LoVo (cell line): ENCODE measurements around the gene IGLL5.
"Not testable (repeated sequence)": the region's sequence is repeated elsewhere in the genome, so short reads cannot be mapped to it uniquely, and the experiment has no call there.

Experiments
- DNase-seq: peaks from one replicate; pipeline ENCODE4 v3.0.0-alpha.2; 2016; ENCODE audit warnings: low spot score

Gene IGLL5

DNA sequence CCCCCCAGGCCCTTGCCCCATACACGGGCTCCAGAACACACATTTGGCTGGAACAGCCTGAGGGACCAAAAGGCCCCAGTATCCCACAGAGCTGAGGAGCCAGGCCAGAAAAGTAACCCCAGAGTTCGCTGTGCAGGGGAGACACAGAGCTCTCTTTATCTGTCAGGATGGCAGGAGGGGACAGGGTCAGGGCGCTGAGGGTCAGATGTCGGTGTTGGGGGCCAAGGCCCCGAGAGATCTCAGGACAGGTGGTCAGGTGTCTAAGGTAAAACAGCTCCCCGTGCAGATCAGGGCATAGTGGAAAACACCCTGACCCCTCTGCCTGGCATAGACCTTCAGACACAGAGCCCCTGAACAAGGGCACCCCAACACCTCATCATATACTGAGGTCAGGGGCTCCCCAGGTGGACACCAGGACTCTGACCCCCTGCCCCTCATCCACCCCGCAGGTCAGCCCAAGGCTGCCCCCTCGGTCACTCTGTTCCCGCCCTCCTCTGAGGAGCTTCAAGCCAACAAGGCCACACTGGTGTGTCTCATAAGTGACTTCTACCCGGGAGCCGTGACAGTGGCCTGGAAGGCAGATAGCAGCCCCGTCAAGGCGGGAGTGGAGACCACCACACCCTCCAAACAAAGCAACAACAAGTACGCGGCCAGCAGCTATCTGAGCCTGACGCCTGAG is 13.1 kb downstream of the IGLL5 start:
- DNase-seq = not testable (repeated sequence)

- DNase-seq = no peak
These were observed 14.1 kb downstream of the IGLL5 start for GRCh38 chr22:22901578-22902218.

DNA sequence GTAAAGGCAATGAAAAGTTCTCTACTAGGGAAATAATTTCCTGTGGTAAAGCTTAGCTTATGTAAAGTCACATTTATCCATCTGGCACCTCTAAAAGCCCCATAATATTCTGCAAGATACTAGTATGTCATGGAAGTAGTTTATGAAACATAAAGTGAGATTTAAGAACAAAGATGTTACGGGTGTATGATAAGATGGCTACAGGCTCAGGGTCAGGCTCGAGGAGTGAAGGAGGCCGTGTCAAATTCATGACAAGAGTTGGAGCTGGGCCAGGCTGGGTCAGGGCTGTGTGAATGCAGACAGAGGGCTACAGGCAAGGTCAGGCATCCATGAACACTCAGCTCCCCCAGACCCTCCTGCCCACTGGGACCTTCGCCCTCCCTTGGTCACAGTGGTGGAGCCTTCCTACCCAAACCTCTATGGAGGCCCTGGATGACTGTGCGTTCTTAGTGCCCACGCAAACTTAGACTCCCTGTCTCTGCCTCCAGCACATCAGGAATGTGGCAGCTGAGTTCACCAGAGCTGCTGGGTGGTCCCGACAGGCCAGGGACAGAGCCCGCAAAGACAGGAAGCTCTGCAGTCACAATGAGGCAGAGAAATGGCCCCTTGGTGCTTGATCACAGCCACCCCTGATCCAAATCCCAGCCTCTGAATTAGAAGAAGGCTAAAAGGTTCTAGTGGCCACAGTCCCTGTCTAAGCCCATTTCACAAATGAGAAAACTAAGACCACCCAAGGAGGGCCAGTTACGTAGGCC is 14.8 kb downstream of the IGLL5 start:
- no peak for DNase-seq

DNA sequence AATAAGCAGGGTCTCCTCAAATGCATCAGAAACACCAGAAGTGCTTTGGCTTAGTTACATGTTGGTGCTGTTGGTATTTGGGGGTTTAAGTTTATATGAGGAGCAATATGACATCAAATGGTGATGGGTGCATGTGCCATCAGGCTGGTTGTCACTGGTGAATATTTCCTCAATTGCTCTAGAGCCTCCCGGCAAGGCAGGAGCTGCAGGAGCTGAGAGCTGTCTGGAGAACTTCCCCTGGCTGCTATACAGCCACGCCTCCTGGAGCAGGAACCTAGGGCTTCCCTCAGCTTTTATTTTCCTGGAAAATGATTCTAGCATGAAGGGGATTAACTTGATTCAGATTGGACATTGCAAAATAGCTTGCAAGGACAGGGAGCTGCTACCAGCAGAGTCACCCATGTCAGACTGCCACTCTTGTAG is 15.8 kb downstream of the IGLL5 start:
- no peak for DNase-seq

- not testable (repeated sequence) for DNase-seq
These were observed 16.2 kb downstream of the IGLL5 start for GRCh38 chr22:22903781-22904192.

GRCh38 chr22:22904736-22905135 is 17.1 kb downstream of the IGLL5 start:
- DNase-seq = not testable (repeated sequence)

DNA sequence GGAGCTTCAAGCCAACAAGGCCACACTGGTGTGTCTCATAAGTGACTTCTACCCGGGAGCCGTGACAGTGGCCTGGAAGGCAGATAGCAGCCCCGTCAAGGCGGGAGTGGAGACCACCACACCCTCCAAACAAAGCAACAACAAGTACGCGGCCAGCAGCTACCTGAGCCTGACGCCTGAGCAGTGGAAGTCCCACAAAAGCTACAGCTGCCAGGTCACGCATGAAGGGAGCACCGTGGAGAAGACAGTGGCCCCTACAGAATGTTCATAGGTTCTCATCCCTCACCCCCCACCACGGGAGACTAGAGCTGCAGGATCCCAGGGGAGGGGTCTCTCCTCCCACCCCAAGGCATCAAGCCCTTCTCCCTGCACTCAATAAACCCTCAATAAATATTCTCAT is 18.8 kb downstream of the IGLL5 start:
- not testable (repeated sequence) for DNase-seq

DNA sequence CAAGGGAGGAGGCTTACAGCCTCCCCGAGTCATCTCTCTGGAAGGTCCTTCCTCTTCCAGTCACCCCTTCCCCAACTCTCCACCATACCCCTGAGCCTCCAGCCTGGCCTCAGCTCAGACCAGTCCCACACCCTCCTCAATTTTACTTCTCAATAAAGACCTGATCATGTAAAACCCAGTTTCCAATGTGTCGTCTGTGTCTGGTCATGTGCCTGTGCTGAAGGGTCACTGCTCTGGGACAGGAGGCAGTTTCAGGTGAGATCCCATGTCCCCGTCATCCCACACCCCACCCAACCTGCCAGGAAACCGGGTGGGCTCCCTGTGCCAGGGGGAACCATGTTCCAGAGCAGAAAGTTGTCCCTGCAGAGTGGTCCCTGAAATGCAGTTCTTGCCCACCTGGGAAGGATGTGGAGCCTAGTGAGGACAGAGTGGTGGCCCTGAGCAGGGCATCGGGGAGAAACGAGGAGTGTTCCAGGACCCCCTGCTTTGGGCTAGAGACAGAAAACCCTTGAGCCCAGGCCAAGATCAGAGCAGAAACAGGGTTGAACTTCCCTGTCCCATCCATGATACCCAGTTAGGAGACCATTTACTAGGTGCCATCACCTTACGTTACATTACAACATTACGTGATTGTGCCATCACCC is 19.4 kb downstream of the IGLL5 start:
- no peak for DNase-seq

DNA sequence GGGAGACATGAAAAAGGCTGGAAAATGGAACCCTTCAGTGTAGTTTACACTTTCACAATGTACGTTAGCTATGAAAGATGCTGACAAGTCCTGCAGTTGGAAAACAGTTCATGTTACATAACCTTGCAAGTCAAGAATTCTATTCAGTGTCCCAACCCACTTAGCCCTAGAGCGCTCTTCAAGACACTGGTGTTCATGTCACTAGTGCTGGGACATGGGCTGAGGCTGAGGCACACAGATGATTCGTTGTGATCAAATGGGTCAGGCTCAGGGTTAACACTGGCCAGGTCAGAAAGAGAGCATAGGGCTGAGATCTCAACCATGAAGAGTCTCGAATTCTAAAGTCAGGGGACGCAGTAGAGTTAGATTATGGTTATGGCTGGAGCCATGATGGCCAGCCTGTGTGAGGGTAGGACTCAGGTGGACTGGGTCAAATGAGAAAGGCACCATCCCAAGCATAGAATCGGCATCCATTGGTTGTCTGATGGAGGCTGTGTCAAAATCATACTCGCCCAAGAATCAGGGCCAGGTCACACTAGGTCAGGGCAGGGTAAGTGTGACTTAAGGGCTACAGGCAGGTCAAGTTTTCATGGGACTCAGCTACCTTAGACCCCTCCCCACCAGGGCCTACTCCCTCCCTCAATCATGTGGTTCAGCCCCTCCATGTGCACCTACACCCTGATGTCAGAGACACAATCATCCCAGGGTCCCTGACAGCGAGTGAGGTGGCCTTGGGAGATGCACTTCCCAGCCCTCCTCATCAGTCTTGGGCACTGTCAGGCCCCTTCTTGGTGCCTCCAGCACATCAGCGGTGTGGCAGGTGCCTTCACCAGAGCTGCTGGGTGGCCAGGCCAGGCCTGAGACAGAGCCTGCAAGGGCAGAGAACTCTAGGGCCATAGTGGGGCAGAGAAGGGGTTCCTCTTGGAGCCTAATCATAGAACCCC is 20.2 kb downstream of the IGLL5 start:
- no peak for DNase-seq

- no peak for DNase-seq
These were observed 20.9 kb downstream of the IGLL5 start for GRCh38 chr22:22908495-22908861.

GRCh38 chr22:22908941-22909604 is 21.5 kb downstream of the IGLL5 start:
- no peak for DNase-seq

- no peak for DNase-seq
These were observed 22.1 kb downstream of the IGLL5 start for GRCh38 chr22:22909605-22910271.

GRCh38 chr22:22910272-22911240 is 22.9 kb downstream of the IGLL5 start:
- no peak for DNase-seq

- no peak for DNase-seq
These were observed 23.9 kb downstream of the IGLL5 start for GRCh38 chr22:22911327-22912134.

DNA sequence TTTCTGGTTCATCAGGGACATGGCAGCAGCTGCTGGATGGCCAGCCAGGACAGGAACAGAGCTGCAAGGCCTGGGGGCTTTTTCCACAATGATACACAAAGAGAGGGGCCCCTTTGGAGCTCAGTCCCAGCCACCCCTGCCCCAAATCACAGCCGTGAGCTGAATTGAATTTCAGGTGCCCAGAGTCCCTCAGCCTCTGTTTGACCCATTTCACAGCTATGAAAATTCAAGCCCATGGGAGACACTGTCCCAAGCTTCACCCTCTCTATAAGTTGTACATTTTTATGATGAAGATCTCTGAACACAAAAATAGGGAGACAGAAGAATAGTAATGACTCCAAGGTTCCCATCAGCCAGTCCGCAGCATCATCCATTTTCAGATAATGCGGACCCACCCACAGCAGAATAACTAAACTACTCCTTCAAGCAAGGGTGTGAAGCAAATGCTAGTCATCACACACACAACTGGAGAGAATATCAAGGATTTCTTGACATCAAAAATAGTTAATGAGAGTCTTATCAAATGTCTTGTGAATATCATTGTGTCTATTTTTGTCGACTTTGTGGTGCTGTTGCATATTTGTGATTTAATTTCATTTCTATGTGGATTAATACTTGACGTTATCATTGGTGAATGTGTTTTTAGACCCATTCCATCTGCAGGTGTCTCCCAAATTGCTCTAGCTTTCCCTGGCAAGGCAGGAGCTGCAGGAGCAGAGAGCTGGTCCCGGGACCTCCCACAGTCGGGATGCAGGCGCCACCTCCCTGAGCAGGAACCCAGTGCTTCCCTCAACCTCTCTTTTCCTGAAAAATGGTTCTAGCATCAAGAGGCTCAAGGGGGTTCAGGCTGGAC is 24.7 kb downstream of the IGLL5 start:
- no peak for DNase-seq

- DNase-seq = no peak
These were observed 25.3 kb downstream of the IGLL5 start for GRCh38 chr22:22912988-22913253.

- DNase-seq = no peak
These were observed 26.4 kb downstream of the IGLL5 start for GRCh38 chr22:22913989-22914388.
